Astrocyte of the spinal cord (primary cell): Measurements from ENCODE around the gene ATP5F1D.
"Not testable (repeated sequence)": the region's sequence is repeated elsewhere in the genome, so short reads cannot be mapped to it uniquely, and the experiment has no call there.

ENCODE experiments used
- DNase-seq: peaks from one replicate; pipeline ENCODE4 v3.0.0; 2011; ENCODE audit warnings: low read depth, low spot score
- H3K4me3 ChIP-seq: 2 replicates; pipeline ENCODE4 v1.5.1; 2011; ENCODE audit warnings: low read depth, mild to moderate bottlenecking, low read length, moderate library complexity
- CTCF ChIP-seq: IDR thresholded peaks from 2 replicates; pipeline ENCODE4 v1.5.1; 2012; ENCODE audit warnings: low read depth, mild to moderate bottlenecking, low read length, inconsistent platforms
- in situ Hi-C: cut with HindIII; loops from 2 replicates; pipeline ENCODE4 v1.10.0; 2017; ENCODE audit warnings: low sequenced_read_pairs

Gene ATP5F1D

GRCh38 chr19:1245494-1246264, 4.1 kb downstream of the ATP5F1D start:
- DNase-seq: no peak
- in situ Hi-C loops: no loop called here
- no peak overlapping the region for H3K4me3 ChIP-seq
- no peak for TF ChIP-seq CTCF

- DNase-seq, in situ Hi-C loops, H3K4me3 ChIP-seq: not testable (repeated sequence)
Measured at GRCh38 chr19:1246265-1247087, 4.9 kb downstream of the ATP5F1D start.

- in situ Hi-C loops: no loop called here
- H3K4me3 ChIP-seq: peak overlapping the region; percentile 67
- DNase-seq: no peak
Measured at GRCh38 chr19:1247748-1248138, 6.2 kb downstream of the ATP5F1D start.

GRCh38 chr19:1248139-1248785, 6.7 kb downstream of the ATP5F1D start, which contains the start of gene MIDN:
Gene MIDN (plus strand): TSS chr19:1248583. CDS start chr19:1250297, 1,714 bp downstream.
- H3K4me3 ChIP-seq: peak within 1 kb of the TSS; percentile 67
- DNase-seq: peak; percentile 92
- in situ Hi-C loops: no loop called here
- peak; percentile 42 for TF ChIP-seq CTCF

More at GRCh38 chr19:1247748-1248138, 6.2 kb downstream of the ATP5F1D start:
- TF ChIP-seq CTCF: no peak

- in situ Hi-C loops: no loop called here
- TF ChIP-seq CTCF: peak; percentile 59
- H3K4me3 ChIP-seq: peak overlapping the region; percentile 67
- DNase-seq: no peak
Measured at GRCh38 chr19:1248786-1249297, 7.3 kb downstream of the ATP5F1D start.

- H3K4me3 ChIP-seq: peak overlapping the region; percentile 67
- TF ChIP-seq CTCF: no peak
- DNase-seq: peak; percentile 98
- in situ Hi-C loops: no loop called here
Measured at GRCh38 chr19:1249298-1249989, 7.9 kb downstream of the ATP5F1D start.
